K562 (cell line): ENCODE results near the gene HLF. TPM values are rescaled to one million over a fixed set of nuclear protein-coding genes. Genes with fewer than 3 reads are reported as not detected.
A peak's percentile ranks its signal among the peaks of the same experiment; 100 is the strongest.

Experiments
- CC2D1A ChIP-seq: fragments of 450-650 bp; IDR thresholded peaks from 2 replicates; pipeline ENCODE4 v1.6.1; 2017; ENCODE audit warnings: mild to moderate bottlenecking
- MGA ChIP-seq: fragments of 450-650 bp; IDR thresholded peaks from 2 replicates; pipeline ENCODE4 v1.6.1; 2016; ENCODE audit warnings: mild to moderate bottlenecking, moderate library complexity
- RAD51 ChIP-seq: fragments of 450-650 bp; IDR thresholded peaks from 2 replicates; pipeline ENCODE4 v1.7.1; 2016; ENCODE audit warnings: low read depth, mild to moderate bottlenecking, borderline replicate concordance
- TEAD1 ChIP-seq, 2 experiments: fragments of 450-650 bp in 1 of 2; sonication (generic) in 1 of 2; formaldehyde crosslinking; IDR thresholded peaks; 2 replicates each; pipeline versions ENCODE4 v1.4.0 to v1.8.0; 2020 to 2022; ENCODE audit warnings: mild to moderate bottlenecking in 2 of 2, missing genetic modification reagents in 1 of 2
- polyA plus RNA-seq, 8 experiments: library from polyadenylated mRNA; depleted of rRNA in 4 of 8; stranded (reverse) in 5 of 8; unstranded in 3 of 8; fragments of >200 nt; fragmentation: Nextera tagmentation in 2 of 8; fragmentation: Illumina TruSeq in 1 of 8; extraction: Ambion mirVana in 2 of 8; extraction: Trizol in 1 of 8; gene quantifications; 2 replicates each; pipeline versions ENCODE4 v1.2.1 to v1.2.3, GENCODE V29; 2011 to 2014; ENCODE audit warnings: inconsistent platforms in 1 of 8, missing spikeins in 1 of 8
- total RNA-seq, 7 experiments: library from RNA; depleted of rRNA in 6 of 7; stranded (reverse); fragments of >200 nt in 6 of 7; fragmentation: Illumina TruSeq in 2 of 7; extraction: Trizol in 2 of 7; gene quantifications; 2 replicates each; pipeline versions ENCODE4 v1.2.1 to v1.2.3, GENCODE V29; 2011 to 2021; ENCODE audit warnings: low replicate concordance in 1 of 7

The HLF gene
- total and polyA plus RNA-seq, 9 of the 15 experiments (the other 6 are each of a cell fraction or from before 2014, with no cell fraction given): 0.03 to 0.24 (median 0.09) TPM

- peak; percentile 82 for TF ChIP-seq MGA
- peak in 1 of 2 experiments; percentile 63; a peak in 2 of 4 replicates for TF ChIP-seq TEAD1 (CRISPR knock-in tag; IDR thresholded peaks at IDR 0.05)
- TF ChIP-seq CC2D1A: no peak
- TF ChIP-seq RAD51: no peak
Measured at GRCh38 chr17:55264645-55265298, at the start of gene HLF (continued).
